Activated CD8-positive, alpha-beta memory T cell treated with anti-CD3 and anti-CD28 coated beads, Interleukin-2, amount 10 ng/mL, durations not matched to agents 7 days and 5 days (primary cell): ENCODE measurements around the gene B3GNT5. TPM values are rescaled to one million over a fixed set of nuclear protein-coding genes. Genes with fewer than 3 reads are reported as not detected.

Experiments used
- ATAC-seq: fragments of 150-1000 bp; cut with Tn5 transposase; one replicate; pipeline ENCODE4 v1.10.0; 2021; ENCODE audit warnings: moderate library complexity
- CTCF ChIA-PET: fragments of 350-600 bp; sonication (Branson Sonifier 250); formaldehyde crosslinking; loops from one replicate; lab custom pipeline; 2021; ENCODE audit warnings: antibody characterized with exemption; lab: Charles Lee
- DNase-seq: peaks from one replicate; pipeline ENCODE4 v3.0.0-alpha.2; 2020
- H3K27ac Mint-ChIP-seq: one replicate; pipeline ENCODE4 v1.8.0; 2021; ENCODE audit warnings: mild to moderate bottlenecking, mixed read lengths
- H3K27me3 Mint-ChIP-seq: one replicate; pipeline ENCODE4 v1.8.0; 2021; ENCODE audit warnings: mixed read lengths
- H3K36me3 Mint-ChIP-seq: one replicate; pipeline ENCODE4 v1.8.0; 2021; ENCODE audit warnings: mild to moderate bottlenecking, mixed read lengths
- H3K4me1 Mint-ChIP-seq: one replicate; pipeline ENCODE4 v1.8.0; 2021; ENCODE audit warnings: mixed read lengths
- H3K4me3 Mint-ChIP-seq: one replicate; pipeline ENCODE4 v1.8.0; 2021; ENCODE audit warnings: mild to moderate bottlenecking, moderate library complexity, mixed read lengths
- H3K9me3 Mint-ChIP-seq: one replicate; pipeline ENCODE4 v1.8.0; 2022; ENCODE audit warnings: low read depth, mixed read lengths
- total RNA-seq, 2 experiments: library from RNA; stranded (reverse); gene quantifications; one replicate each; pipeline ENCODE4 v1.2.3, GENCODE V29; 2021

Gene B3GNT5
- total RNA-seq, 2 experiments from 2014 or later = 0.26 to 1.3 TPM

GRCh38 chr3:183295211-183295610 is 42.2 kb downstream of the B3GNT5 start:
- no peaks in the 10 kb centered on the region for H3K27me3 Mint-ChIP-seq
- DNase-seq (no peak), ATAC-seq (no peak)
- no peaks in the 10 kb centered on the region for H3K9me3 Mint-ChIP-seq
- H3K36me3 Mint-ChIP-seq = peaks cover 24% of the 10 kb centered on the region
- no peaks in the 10 kb centered on the region for H3K4me1 Mint-ChIP-seq
- H3K27ac Mint-ChIP-seq = no peak overlapping the region
- no peak overlapping the region for H3K4me3 Mint-ChIP-seq
- CTCF ChIA-PET = no interaction called here

GRCh38 chr3:183296944-183297343 is 43.9 kb downstream of the B3GNT5 start:
- DNase-seq = no peak
- H3K9me3 Mint-ChIP-seq = no peaks in the 10 kb centered on the region
- peaks cover 11% of the 10 kb centered on the region for H3K4me1 Mint-ChIP-seq
- CTCF ChIA-PET = no interaction called here
- H3K36me3 Mint-ChIP-seq = peaks cover 21% of the 10 kb centered on the region
- H3K27ac Mint-ChIP-seq = no peak overlapping the region
- no peak for ATAC-seq
- no peak overlapping the region for H3K4me3 Mint-ChIP-seq
- no peaks in the 10 kb centered on the region for H3K27me3 Mint-ChIP-seq

GRCh38 chr3:183298701-183299153 is 45.7 kb downstream of the B3GNT5 start:
- ATAC-seq = no peak
- Mint-ChIP-seq H3K27ac (no peak overlapping the region), H3K27me3 (no peaks in the 10 kb centered on the region), H3K4me1 (peaks cover 23% of the 10 kb centered on the region), H3K36me3 (peaks cover 19% of the 10 kb centered on the region), H3K9me3 (no peaks in the 10 kb centered on the region), H3K4me3 (no peak overlapping the region)
- CTCF ChIA-PET = no interaction called here
- DNase-seq = no peak

GRCh38 chr3:183299976-183300375 is 46.9 kb downstream of the B3GNT5 start:
- peaks cover 23% of the 10 kb centered on the region for H3K4me1 Mint-ChIP-seq
- no peaks in the 10 kb centered on the region for H3K9me3 Mint-ChIP-seq
- H3K27ac Mint-ChIP-seq = no peak overlapping the region
- no peaks in the 10 kb centered on the region for H3K27me3 Mint-ChIP-seq
- no peak for DNase-seq
- ATAC-seq = no peak
- H3K36me3 Mint-ChIP-seq = peaks cover 16% of the 10 kb centered on the region
- CTCF ChIA-PET = no interaction called here
- H3K4me3 Mint-ChIP-seq = no peak overlapping the region

- Mint-ChIP-seq H3K27ac (no peak overlapping the region), H3K27me3 (no peaks in the 10 kb centered on the region)
- CTCF ChIA-PET = no interaction called here
Measured at GRCh38 chr3:183300996-183301562, 48.0 kb downstream of the B3GNT5 start.

GRCh38 chr3:183301937-183302580 is 49.0 kb downstream of the B3GNT5 start:
- ATAC-seq (peak; percentile 57), DNase-seq (peak; percentile 51)
- Mint-ChIP-seq H3K27me3 (no peaks in the 10 kb centered on the region), H3K9me3 (no peaks in the 10 kb centered on the region), H3K36me3 (peaks cover 3% of the 10 kb centered on the region), H3K27ac (peak overlapping the region; percentile 0), H3K4me1 (peaks cover 34% of the 10 kb centered on the region), H3K4me3 (no peak overlapping the region)
- CTCF ChIA-PET = interaction anchor here (0.7 to 0.9 kb wide), 2 partner anchors 13 to 49 kb away, joined by 3 to 4 read pairs; partner anchors contain the start of gene B3GNT5

More at GRCh38 chr3:183300996-183301562, 48.0 kb downstream of the B3GNT5 start:
- H3K4me3 Mint-ChIP-seq = no peak overlapping the region
- peaks cover 24% of the 10 kb centered on the region for H3K4me1 Mint-ChIP-seq
- no peak for DNase-seq
- H3K36me3 Mint-ChIP-seq = peaks cover 9% of the 10 kb centered on the region
- H3K9me3 Mint-ChIP-seq = no peaks in the 10 kb centered on the region
- ATAC-seq = no peak

- Mint-ChIP-seq H3K4me3 (no peak overlapping the region), H3K27ac (no peak overlapping the region), H3K9me3 (no peaks in the 10 kb centered on the region), H3K4me1 (peaks cover 42% of the 10 kb centered on the region), H3K36me3 (peaks cover 3% of the 10 kb centered on the region), H3K27me3 (no peaks in the 10 kb centered on the region)
- CTCF ChIA-PET = interaction anchor here (0.7 to 1.5 kb wide), 2 partner anchors 23 to 181 kb away, joined by 3 read pairs; no protein-coding TSS in a partner anchor
- ATAC-seq (no peak), DNase-seq (no peak)
Measured at GRCh38 chr3:183303690-183304089, 50.6 kb downstream of the B3GNT5 start.

GRCh38 chr3:183306798-183307671 is 54.0 kb downstream of the B3GNT5 start:
- CTCF ChIA-PET = interaction anchor here (0.8 kb wide), 1 partner anchor 21 kb away, joined by 3 read pairs; no protein-coding TSS in a partner anchor
- Mint-ChIP-seq H3K4me1 (peaks cover 30% of the 10 kb centered on the region), H3K9me3 (no peaks in the 10 kb centered on the region), H3K27ac (peak overlapping the region; percentile 22), H3K36me3 (peaks cover 11% of the 10 kb centered on the region), H3K4me3 (no peak overlapping the region), H3K27me3 (no peaks in the 10 kb centered on the region)
- DNase-seq = peak; percentile 59
- peak; percentile 91 for ATAC-seq

GRCh38 chr3:183307749-183308148 is 54.7 kb downstream of the B3GNT5 start:
- no peak overlapping the region for H3K4me3 Mint-ChIP-seq
- no peaks in the 10 kb centered on the region for H3K27me3 Mint-ChIP-seq
- peaks cover 11% of the 10 kb centered on the region for H3K36me3 Mint-ChIP-seq
- ATAC-seq = no peak
- peaks cover 24% of the 10 kb centered on the region for H3K4me1 Mint-ChIP-seq
- CTCF ChIA-PET = no interaction called here
- H3K27ac Mint-ChIP-seq = no peak overlapping the region
- no peak for DNase-seq
- H3K9me3 Mint-ChIP-seq = no peaks in the 10 kb centered on the region

GRCh38 chr3:183308751-183309150 is 55.7 kb downstream of the B3GNT5 start:
- no peak for DNase-seq
- no peaks in the 10 kb centered on the region for H3K9me3 Mint-ChIP-seq
- H3K27ac Mint-ChIP-seq = no peak overlapping the region
- CTCF ChIA-PET = no interaction called here
- no peak for ATAC-seq
- H3K4me1 Mint-ChIP-seq = peaks cover 19% of the 10 kb centered on the region
- H3K27me3 Mint-ChIP-seq = no peaks in the 10 kb centered on the region
- H3K36me3 Mint-ChIP-seq = peaks cover 11% of the 10 kb centered on the region
- H3K4me3 Mint-ChIP-seq = no peak overlapping the region

- Mint-ChIP-seq H3K27ac (no peak overlapping the region), H3K4me3 (no peak overlapping the region), H3K9me3 (no peaks in the 10 kb centered on the region), H3K36me3 (peaks cover 11% of the 10 kb centered on the region), H3K4me1 (peaks cover 19% of the 10 kb centered on the region), H3K27me3 (no peaks in the 10 kb centered on the region)
- DNase-seq (no peak), ATAC-seq (no peak)
- CTCF ChIA-PET = no interaction called here
Measured at GRCh38 chr3:183309276-183309675, 56.2 kb downstream of the B3GNT5 start.

- no peak for ATAC-seq
- Mint-ChIP-seq H3K36me3 (peaks cover 11% of the 10 kb centered on the region), H3K27ac (no peak overlapping the region), H3K9me3 (no peaks in the 10 kb centered on the region), H3K4me1 (peaks cover 19% of the 10 kb centered on the region), H3K4me3 (no peak overlapping the region), H3K27me3 (no peaks in the 10 kb centered on the region)
- DNase-seq = no peak
- CTCF ChIA-PET = no interaction called here
Measured at GRCh38 chr3:183310936-183311335, 57.9 kb downstream of the B3GNT5 start.

- peaks cover 13% of the 10 kb centered on the region for H3K36me3 Mint-ChIP-seq
- ATAC-seq (no peak), DNase-seq (no peak)
- CTCF ChIA-PET = no interaction called here
- H3K4me3 Mint-ChIP-seq = no peak overlapping the region
- no peak overlapping the region for H3K27ac Mint-ChIP-seq
- peaks cover 4% of the 10 kb centered on the region for H3K4me1 Mint-ChIP-seq
- H3K27me3 Mint-ChIP-seq = no peaks in the 10 kb centered on the region
- H3K9me3 Mint-ChIP-seq = no peaks in the 10 kb centered on the region
Measured at GRCh38 chr3:183312433-183312832, 59.4 kb downstream of the B3GNT5 start.
